HG03064 (cell line): ENCODE results near the gene MEIS1.

ENCODE experiments used
- ATAC-seq: cut with Tn5 transposase; IDR thresholded peaks from one replicate; pipeline ENCODE4 v1.9.1; 2021; ENCODE audit warnings: low read depth; ENCODE audit not compliant: unreplicated experiment

Gene MEIS1

DNA sequence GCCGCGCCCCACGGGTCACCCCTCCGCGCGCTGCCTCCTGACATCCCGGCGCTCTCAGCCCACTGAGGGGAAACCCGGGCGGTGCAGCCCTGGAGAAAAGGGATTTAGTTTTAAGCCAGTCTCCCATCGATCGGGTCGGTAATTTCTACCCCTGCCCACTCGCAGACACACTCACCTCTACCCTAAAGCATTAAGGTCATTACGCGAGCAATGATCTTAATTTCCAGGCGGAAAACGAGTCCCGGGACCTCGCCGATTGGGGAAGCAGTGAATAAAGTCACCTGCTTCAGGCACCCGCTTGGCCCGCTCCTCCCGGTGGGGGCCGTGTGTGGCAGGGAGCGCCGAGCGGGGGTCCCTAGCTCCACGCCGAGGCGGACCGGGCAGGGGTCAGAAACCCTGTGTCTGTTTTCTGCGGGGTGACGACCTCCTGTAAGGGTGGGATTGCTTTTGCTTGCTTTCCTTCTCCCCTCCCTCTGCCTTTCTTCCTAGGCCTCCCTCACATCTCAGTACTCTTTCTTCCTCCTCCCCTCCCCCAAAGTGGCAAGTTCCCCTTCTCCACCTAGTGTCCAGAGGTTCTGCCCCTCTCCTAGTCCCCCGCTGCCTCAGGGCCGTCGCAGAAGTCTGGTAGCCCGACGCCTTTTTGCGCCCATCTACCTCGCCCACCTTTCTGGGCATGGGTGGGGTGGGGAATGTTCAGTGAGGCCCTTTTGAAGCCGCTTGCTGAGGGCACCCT is 142.6 kb downstream of the MEIS1 start:
- no peak for ATAC-seq

DNA sequence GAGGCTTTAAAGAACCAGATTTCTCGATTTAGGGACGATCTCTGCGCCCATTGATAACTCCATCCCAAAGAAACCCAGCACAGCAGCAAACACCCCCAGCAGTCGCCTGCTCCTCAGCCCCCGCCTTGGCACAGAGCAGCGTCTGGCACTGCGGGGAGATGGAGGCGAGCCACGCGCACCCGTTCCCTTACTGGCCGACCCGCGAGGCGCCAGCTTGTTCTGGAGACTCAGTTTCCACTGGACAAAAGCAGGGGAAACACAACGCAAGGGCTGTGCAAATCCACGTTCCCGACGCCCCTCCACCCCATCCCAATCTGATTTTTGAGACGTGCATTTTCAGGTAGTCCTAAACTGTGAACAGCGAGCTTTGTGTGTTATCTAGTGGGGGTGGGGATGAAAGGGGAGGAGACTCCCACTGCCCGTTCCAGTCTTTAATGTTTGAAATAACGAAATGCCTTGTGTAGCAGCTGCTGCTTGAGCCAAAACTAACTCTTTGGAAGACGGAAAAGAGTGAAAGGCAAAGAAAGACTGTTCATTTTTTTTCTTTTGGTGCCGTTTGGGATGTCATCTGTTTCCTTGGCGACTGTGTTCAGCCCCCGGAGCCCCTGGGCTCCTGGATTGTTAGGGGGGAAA is 143.2 kb downstream of the MEIS1 start:
- ATAC-seq = no peak

DNA sequence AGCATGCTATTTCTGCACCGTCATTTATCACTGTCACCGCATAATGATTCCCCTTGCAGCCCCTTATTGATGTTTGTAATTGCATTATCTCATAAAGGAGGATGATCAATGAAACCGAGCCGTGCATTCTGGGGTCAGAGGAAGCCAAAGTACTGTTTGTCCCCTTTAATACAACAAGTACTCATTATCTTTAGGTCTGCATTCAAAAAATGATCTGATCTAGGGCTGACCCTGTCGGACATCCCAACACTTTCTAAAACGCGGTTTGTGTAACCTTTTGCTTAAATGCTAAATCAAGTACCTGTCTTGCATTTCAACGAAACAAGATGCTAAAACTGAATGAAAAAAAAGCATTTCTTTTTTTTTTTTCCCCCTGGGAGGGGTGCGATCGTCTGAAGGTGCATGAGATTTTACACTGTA is 143.8 kb downstream of the MEIS1 start:
- ATAC-seq = no peak

DNA sequence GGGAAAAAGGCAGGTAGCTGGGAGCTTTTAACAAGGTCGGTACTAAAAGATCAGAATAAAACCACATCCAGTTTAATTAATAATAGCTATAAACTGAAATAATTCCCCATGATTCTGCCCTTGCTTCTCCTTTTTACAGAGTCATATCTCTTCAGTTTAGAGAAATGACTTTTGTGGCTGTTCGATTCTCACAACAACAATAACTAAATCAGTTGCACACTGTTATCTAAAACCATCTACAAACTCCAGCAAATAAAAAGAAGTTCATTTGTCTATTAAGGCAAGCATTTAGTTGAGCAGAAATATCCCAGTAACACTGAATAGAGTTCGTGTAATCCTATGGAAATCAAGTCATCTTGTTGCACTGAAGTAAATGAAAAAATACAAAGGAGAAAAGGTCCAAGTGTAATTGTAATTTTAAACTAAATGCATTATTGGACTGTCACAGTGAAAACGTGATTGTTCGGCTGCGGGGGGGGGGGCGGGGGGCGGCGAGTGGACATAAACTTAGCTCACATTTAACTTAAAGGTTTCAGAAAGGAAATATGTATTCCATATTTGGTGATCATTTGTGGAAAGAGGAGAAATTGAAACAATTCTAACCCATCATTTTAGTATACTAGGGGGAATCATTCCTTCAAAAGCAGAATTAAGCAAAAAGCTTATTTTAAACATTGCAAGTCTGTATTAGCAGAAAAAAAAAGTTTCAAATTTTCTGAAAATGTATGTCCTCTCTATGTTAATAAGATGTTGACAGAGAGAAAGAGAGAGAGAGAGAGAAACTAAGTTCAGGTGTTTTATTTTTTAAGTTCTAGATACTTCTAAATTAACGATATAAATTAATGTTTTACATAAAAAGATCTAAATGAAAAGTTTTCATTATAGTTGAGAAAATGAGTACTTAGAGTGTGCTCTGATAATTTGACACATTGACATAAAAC is 144.5 kb downstream of the MEIS1 start:
- no peak for ATAC-seq

DNA sequence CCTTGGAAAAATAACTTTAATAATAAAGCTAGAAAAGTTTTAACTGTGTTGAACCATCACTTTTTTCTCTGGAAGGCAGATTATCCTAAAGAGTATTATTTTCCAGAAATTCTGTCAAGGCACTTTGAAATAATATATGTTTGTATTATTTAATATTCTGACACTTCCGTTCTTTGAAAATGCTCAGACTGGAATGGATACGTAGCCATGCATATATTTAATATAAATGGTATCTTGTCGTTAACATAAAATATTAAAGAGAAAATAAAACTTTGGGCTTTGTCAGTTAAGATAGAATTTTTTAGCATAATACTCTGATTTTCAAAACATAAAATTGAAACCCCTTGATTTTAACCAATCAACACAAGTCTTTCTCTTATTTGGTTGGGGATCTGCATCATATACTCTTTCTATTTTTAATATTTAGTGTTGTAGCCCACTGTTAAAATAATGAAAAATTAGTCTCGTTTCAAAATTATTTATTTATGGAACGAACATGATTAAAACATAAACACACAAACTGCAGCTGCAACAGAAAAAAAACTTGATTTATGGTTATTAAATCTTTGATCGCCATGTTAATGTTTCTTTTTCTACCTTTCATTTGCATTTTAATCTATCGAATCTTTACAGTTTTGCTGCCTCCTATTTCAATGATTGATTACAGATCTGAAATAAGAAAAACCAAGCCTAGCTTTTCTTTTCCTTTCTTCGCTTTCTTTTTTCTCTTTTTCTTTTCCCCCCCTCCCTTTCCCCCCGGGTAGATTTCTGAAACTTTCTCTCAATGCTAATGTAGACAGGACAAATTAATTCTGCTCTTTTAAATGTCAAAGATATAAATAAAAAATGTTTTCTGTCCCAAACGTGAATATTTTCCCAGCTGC is 145.5 kb downstream of the MEIS1 start:
- ATAC-seq = no peak

DNA sequence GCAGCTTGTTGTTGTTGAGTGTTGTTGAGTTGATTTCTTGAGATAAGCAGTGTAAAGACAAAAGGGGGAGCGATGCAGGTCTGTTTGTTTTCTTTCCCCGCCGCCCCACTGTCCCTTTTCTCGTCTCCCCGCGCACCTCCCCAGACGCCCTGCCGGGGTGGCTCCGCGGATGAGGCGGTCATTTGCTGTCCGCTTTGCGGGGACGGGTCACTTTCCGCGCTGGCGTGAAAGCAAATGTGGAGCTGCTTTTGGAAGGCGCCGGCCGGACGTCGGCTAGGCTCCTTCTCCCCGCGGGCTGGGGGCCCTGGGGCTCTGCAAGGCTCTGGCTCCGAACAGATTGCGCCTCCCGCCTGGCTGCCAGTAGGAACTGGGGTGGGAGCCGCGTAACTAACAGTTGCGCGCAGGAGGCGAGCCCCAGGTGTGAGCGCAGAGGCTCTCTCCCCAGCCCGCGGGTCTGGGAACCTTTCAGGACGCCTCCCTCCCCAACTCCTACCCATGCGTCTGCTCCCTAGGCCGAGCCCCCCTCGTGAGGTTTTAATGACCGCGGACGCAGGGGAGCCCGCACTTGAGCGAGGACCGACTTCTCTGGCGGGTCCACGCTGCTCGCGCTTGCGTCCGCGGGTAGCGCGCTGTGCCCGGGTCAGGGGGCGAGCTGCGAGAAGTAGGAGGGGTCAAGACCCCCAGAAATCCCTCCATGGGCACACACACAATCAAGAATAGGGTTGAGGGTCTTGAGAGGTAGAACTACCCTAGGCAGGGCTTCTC is 146.6 kb downstream of the MEIS1 start:
- no peak for ATAC-seq

DNA sequence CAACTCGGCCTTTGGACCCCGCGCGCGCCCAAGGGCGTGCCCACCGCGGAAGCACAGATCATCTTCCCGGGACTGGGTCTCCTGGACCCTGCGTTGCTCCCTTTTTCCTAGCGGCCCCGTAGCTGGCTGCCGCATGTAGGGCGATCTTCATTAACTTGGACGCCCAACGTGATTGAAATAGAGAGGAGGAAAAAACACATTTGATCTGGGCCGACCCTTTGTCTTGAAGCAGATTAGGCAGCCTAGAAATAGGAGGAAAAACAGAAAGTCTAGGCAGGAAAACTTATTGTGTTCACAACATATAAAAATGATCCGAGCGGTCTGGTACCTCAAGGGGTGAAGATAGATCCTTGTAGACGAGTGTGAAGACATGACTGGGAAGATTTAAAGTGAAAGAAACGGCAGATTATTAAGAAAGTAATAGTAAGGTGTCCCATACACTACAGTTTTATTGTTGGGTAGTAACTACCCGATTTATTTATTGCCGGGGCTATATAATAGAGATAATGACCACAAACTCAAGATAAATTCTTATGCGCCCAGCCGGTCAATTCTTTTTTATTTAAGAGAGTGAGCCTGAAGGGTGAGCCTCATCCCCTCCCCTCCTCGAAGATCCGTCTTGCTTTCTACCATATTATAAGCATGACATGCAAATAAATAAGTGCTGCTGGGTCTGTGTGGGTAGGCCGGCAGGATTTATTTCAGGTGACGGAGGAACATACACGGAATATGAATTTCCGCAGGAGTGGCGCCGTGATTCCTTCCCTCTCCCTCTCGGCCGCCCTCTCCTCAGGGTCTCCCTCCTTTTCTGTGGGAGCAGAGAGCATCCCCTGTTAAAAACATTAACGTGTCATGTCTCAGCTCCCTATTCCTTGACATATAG is 147.4 kb downstream of the MEIS1 start:
- no peak for ATAC-seq

DNA sequence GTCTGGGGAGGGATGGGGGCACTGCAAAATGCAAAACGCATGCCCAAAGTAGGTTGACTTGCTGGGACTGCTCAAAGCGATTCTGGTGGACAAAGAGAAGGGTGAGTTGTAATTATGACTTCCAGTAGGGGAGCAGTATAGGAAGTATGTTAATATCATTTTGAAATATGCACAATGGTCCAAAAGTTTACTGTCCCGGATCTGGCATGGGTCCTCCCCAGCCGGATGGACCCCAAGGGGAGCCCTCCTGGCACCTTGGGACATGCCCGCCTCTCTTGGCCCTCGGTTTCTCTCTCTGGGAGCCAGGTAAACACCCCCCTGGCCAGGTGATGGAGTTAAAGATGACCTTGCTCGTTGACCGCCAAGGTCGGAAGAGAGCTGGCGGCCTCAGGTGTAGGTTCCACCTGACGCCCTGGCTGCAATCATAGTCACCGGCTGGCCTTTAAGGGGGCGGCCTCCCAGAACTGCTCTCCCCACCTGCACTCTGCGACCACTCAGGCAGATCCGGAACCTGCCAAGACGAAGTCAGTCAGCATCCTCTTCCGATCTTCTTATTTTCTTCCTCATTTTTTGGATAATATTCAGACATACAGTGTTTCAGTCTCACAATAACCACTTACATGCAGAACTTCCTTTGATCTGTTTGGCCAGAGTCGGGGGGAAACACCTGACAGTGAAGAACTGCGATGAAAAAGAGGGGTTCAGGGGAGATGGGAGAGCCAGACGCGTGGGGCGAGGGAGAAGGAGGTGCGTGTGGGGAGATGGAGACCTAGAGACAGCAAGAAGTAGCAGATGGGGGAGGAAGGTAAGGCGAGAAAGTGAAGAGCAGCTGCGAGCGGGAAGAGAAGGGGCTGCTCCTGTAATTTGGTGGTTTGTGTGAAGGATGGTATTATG is 148.3 kb downstream of the MEIS1 start:
- ATAC-seq = no peak

DNA sequence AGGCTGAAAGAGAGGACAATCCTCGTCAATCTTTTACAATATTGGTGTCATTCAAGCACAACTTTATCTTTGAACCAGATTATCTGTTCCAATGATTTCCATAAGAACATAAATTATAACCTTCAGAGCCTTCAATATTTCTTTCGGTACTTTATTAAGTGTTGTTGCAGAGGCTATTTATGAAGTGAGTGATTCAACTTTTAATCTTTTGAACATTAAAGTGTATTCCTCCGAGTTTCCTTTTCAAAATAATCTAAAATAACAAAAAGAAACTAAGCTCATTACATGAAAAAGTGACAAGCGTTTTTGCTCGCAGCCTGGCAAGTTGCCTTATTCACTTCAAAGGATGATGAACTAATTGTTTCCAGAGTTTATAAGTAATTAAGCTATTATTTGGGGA is 149.0 kb downstream of the MEIS1 start:
- ATAC-seq = no peak

DNA sequence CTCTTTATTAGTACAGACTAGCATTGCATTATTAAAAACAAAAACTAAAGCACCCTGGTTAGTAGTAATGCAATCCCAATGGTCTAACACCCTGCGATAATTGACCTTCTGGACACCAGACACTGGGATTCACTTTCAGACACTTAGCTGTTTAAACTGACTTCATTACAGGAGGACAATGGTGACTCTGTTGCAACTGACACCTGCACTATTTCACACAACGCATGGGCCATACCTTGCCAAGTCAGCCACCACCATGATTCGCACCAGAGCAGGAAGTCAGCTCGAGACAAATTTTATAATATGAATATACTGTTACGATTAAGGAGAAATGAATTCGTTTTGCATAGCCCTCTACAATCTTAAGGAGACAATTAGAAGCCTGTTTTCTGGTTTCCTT is 150.7 kb downstream of the MEIS1 start:
- ATAC-seq = no peak

DNA sequence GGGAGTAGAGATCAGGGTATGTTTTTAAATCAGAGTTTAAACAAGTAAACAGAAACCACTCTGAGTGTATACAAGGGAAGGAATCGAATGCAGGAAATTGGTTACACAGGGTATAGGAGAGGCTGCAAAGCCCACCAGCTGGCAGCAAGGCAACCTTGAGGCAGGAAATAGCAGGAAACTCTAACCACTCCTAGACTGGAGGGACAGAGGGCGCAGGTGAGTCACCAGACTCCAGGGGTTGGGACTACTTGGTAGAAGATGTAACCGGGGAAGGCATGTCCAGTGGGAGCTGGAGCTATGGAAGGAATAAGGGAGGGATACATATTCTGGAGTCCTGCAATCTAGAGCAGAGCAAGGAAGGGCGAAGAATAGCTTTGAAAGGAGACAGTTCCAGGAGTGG is 152.3 kb downstream of the MEIS1 start:
- no peak for ATAC-seq

DNA sequence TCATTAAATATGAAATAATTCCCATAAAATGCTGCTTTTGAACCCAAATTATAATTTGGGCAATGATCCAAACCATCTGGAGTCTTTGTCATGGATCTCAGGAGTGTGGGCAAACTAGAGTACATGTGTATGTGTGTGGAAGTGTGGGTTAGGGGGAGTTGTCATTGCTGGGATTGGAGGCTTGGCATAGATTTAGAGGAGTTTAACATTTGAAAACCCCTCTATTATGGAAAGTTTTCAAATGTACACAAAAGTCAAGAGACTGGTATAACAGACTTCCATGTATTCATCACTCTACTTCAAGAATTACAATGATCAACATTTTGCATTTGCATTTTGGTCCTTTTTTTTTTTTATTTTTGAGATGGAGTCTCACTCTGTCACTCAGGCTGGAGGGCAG is 159.1 kb downstream of the MEIS1 start:
- no peak for ATAC-seq

DNA sequence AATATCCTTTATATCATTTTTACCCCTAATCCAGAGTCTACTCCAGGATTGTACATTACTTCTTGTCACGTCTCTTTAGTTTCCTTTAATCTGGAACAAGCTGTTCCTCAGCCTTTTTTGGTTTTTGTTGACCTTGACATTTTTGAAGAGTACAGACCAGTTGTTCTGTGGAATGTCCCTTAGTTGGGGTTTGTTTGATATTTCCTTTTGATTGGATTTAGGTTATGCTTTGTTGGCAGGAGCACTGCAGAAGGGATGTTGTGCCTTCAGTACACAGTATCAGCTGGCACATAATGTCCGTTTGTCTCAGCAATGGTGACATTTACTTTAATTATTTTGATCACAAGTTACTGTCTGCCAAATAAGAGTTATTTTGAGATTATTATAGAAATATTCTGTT is 160.6 kb downstream of the MEIS1 start:
- no peak for ATAC-seq

DNA sequence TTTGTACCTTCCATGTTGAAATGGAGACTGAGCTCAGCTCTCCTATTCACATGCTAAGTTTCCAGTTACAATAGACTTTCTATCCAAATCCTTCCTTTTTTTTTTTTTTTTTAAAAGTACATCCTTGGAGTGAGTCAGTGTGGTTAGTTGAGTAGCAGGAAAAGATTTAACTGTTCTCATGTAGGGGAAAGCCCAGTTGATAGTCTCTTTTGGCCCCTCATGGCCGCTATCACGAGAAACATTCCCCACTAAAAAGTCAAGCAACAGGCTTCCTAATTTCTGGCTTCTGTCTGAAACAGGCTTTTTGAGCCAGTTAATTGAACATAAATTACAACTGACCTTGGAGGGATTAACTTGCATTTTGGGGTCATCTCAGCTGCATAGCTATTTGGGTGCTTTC is 161.3 kb downstream of the MEIS1 start:
- ATAC-seq = no peak

DNA sequence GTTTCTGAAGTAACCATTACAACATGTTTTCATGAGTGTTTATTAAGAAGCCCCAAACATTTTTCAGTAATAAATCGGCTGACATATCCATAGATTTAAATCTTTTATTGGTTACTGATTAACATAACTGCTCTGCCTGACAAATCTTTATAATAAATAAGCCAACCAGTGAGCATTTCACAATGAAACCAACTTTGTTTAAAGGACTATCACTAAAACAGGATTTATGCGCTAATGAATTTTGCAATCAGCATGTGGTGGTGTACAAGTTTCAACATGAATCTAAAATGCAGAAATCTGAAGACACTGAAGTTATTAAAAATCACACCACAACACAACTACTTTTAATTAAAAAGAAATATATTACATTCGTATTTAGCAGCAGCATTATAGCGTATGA is 166.7 kb downstream of the MEIS1 start:
- no peak for ATAC-seq

DNA sequence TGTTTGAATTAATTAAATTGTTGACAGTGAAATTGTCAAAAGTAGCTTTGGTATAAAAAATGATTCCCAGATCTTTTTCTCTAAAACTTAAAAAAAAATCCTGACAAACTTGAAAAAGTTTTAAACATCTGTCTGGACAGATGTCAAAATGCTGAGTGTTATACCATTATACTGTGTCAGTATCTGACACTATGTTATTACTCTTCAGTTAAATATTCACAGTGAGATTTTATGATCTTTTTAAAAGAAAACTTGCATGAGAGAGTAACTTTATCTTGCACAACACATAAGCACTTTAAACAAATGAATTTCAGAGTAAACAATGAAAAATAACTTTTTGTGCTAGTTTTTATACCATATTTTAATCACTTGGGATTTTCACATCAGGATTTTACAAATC is 167.4 kb downstream of the MEIS1 start:
- no peak for ATAC-seq

DNA sequence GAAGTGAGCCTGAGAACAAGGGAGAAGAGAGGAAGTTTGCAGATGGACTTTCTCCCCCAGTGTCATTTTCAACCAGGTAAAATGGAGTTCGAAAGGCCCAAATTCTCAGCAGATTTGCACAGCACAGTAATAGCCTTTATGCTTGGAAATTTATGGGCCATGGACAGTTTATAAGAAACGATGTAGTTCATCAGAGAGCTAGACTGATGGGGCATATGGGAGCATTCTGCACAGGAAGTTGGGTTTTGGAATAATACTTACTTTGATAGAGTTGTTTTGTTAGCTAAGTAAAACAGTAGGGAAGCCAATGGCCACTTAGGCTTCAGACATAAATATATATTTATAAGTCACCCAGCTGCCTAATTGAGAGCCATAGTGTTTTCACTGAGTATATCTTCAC is 169.4 kb downstream of the MEIS1 start:
- ATAC-seq = no peak

DNA sequence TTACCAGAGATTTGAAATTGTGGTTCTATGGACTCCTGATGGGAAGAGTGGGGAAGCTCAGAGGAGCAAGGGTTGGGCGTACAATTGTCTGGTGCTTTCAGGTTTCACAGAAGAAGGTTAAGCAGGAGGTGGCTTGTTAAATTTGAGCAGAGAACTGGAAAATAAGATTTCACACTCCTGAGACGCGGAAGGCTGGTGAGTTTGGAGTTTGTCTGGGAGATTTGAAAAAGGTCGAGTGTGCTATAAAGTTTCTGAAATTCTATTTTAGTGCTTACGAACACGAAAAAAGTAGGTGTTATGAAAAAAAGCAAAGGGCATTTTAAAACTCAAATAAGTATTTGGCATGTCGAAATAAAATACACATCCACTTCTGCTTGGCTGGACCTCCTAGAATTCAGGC is 170.1 kb downstream of the MEIS1 start:
- ATAC-seq = no peak
